Embryonic facial prominence (tissue), 1 donor: ENCODE measurements around the gene PPP1R9B.

Experiments
- DNase-seq: peaks from one replicate; pipeline ENCODE4 v3.0.0-alpha.2; 2016; ENCODE audit errors: extremely low spot score

Gene PPP1R9B

DNA sequence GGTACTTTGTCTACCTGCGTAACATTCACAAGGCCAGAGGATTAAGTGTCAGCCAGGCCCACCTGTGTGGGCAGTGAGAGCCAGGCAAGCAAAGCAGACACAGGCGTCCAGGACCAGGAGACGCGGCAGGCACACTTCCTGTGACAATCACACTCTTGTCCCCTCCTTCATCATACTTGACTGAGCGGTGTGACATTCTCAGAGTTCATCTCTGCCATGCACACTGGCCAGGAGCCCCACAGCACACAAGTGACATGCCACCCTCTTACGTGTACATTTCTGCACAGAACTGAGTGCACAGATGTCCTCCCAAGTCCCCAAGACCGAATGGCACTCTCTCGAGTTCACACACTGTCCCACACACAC, 8.7 kb downstream of the PPP1R9B start:
- no peak for DNase-seq

DNA sequence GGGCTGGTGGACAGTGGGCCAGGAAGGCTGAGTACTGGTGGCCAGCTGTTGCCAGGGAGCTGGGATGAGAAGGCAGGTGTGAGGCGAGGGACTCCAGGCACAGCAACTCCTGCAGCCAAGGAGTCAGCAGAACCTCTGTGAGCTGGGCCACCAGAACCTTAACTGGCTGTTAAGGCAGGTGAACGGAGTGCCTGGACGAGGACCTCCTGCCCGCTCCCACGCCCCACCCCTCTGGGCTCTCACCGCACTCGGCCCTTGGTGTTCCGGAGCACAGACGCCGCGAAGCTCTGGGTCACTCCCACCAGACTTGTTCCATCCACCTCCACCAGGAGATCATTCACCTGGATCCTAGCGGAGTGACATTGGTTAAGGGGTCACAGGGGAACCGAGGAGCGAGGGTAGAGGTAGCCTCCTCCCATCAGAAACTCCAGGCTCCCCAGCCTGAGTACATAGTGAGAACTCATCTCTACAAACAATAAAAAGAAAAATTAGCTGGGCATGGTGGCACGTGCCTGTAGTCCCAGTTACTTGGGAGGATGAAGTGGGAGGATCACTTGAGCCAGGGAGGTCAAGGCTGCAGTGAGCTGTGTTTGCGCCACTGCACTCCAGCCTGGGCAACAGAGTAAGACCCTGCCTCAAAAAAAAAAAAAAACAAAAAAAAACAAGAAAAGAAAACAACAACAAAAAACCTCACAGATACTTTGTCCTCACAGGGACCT, 9.3 kb downstream of the PPP1R9B start:
- no peak for DNase-seq

DNA sequence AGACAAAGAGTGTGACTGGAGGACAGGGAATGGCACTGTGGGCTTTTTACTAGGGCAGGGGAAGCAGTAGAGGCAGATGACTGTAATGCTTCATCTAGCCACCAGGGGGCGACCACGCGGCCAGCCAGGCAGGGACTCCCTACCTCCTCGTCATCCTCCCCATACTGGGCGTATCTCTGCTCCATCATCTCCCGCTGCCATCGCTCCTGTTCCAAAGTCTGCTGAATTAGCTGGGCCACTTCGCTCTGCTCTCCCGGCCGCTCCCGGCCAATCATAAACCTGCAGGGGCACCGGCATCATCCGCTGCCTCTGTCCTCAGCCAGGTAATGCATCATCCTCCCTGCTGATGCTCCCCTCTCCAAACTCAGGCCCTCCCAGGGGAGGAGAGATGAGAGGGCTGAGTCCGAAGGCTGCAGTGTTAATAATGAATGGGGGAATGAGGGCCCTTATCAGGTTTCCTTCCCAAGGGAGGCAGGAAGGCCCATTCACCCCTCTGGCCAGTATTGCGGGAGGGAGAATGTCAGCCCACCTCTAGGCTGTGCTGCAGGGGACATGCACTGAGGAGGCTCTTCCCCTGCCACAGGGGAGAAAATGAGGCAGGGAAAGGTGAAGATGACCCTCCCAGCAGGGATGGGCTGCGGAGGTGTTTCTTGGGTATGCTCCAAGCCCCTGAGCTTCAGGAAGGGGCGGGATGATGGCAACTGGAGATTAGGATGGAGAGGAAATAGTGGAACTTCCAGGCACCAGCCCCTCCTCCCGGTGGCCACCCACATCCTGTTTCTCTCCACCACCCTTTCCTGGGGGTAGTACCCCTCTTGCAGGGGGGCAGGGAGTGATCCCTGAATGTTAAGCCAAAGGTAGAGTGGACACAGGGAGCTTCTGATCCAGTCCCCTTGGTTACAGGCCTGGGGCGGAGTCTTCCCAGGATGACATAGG, 10.3 kb downstream of the PPP1R9B start:
- no peak for DNase-seq

- no peak for DNase-seq
Measured at GRCh38 chr17:50139185-50139783, 11.2 kb downstream of the PPP1R9B start.

- no peak for DNase-seq
Measured at GRCh38 chr17:50137042-50137441, 13.4 kb downstream of the PPP1R9B start.

DNA sequence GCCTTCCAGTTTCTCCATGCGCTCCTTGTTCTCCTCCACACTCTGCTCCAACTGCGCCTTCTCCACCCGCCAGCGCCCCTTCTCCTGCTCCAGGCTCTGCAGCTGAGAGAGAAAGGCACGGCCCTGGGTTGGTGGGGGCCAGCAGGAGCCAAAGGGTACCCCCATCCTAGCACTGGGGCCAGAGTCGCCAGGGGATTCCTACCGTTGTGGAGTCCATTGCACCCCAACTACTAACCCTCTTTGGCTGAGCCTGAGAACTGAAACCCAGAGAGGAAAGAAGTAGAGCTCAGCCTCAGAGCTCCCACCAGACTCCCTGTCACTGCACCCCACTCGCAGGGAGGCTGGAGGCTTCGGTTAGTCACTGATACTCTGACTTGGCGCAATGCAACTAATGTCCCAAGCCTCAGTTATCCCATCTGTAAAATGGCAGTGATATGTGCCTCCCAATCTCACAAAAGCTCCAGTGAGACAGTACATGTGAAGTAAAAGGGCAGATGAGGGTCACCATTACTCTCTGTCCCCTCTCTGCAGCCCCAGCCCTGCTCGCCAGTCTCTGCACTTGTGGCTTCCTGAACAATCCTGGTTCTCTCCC, 14.3 kb downstream of the PPP1R9B start:
- no peak for DNase-seq

- DNase-seq, result no peak
Measured at GRCh38 chr17:50135316-50136095, 15.0 kb downstream of the PPP1R9B start.

DNA sequence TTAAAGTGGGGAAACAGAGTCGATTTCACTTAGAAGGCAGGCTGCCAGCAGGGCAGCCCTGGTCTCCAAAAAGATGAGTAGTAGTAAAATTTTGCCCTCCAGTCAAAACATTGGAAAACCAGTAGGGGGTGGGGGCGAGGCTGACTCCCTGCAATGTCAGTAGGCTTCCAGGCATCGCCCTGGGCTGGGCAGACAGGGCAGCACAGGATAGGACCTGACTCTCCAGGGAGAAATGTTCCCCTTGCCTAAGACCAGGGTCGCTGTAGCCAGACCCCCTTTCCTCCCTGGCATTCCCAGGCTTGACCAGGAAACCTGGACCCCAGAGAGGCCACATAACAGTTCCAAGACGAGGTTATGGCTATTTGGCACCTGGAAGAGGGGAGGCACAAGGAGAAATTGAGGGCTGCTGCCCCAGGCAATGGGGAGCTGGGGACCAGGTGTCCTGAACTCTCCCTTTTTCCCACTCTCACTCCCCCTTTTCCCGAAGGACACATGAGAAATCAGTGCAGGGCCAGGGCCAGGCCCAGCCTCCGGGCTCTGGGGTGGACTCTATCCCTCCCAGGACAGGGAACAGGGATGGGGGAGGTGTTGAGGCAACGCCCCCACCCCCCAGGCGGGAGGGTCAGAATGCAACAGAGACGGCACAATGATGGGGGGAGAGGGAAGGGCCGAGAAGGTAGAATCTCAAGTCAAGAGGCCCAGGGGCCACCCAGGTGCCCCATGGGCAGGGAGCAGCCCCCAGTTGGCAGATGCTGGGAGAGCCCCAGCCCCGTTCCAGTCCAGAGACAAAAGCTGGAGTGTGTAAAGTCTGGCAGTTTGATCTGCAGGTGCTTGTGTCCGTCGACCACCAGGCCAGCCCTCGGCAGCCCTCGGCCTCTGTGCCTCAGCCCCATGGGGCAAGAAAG, 16.0 kb downstream of the PPP1R9B start:
- no peak for DNase-seq

DNA sequence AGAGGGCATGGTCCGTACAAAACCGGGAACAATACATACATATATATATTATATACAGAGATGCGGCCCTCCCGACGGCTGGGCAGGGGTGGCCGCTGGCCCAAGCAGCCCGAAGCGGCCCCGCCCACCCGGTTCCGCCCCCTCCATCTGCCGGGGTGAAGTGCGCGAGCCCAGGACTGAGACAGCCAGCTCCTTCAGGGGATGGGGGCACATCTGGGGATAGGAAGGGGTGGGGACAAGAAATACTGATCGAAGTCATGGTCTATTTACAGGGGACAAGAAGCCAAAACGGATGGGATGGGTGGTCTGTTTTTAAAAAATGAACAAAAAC, 16.7 kb downstream of the PPP1R9B start:
- DNase-seq, result no peak

DNA sequence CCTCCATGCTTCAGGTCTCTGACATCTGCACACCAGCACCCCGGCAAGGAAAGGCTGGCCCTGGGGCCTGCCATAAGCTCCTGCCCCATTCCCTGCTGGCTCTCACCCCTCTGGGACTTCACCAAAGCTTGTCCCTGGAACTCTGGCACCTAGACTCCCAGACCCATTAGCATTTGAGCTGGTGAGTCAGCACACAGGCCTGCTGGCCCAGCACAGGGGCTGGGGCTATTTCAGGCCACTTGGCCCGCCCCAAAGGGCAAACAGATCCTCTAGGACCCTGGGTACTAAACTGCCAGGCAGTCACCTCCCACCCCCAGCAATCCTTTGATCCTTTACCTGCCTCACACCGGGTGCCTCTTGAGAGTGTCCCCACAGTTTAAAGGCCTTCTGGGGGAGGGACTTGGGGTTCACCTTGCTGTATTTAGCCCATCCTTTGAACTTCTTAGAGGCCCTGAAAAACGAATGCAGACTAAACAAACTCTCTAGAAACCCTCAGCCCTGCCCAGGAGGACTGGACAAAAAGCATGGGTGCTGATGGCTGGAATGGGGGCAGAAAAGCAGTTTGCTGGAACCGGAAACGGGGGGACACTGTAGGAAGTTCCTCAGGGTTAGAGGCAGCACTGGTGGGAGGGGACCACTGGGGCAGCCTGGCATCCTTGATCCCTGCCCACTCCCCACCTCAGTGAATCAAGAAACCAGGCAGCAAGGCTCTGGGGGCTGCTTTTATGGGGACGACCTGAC, 17.3 kb downstream of the PPP1R9B start:
- no peak for DNase-seq

DNA sequence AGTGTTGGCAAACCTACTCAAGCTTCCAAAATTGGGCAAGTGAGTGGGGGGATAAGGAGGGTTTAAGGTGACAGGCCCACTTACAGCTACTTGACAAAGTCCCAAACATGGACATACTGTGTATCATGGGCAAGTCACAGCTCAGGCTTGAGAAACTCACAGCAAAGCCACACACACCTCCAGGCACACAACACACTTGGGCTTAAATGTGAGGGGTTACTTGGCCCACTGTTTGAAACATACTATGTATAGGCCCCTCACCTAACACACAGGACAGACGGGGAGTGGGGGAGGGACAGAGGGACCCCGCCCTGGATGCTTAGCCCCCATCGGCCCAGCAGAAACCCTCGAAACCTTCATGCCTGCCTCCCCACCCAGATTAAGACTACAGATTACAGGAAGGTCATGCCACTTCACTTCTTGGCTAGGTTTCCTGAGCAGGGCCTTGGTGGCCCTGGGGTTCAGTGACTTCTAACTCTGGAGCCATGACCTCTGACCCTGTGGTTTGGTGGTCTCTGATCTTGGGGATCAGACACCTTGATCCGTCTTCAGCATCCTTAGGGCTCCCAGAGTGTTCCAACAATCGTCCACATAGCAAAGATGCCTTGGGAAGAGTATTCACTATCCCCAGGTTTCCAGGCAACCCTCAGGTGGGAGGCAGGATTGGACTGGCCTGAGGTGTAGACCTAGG, 18.2 kb downstream of the PPP1R9B start:
- DNase-seq, result no peak

GRCh38 chr17:50130559-50131305, 19.7 kb downstream of the PPP1R9B start:
- no peak for DNase-seq

GRCh38 chr17:50129728-50130558, 20.5 kb downstream of the PPP1R9B start, which contains the start of gene SAMD14:
SAMD14 (minus strand) TSS chr17:50130160; CDS start chr17:50124959, 5,201 bp downstream.
- no peak for DNase-seq

DNA sequence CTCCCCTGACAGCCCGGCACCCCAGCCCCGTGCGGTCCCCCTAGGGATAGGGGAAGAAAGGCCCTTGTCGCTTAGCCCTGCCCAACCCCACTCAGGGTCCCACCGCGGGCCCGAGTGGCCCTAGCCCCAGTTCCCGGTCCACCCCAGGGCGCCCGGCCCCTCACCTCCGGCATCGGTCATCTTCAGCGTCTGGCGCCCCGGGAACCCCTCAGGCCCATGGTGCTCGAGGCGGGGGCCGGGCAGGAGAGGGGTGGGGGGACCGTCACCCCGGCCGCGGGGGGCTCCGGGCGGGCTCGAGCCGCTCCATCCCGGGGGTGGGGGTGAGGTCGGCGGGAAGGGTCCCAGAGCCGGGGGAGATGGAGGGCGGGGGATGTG, 21.1 kb downstream of the PPP1R9B start:
- DNase-seq, result no peak

DNA sequence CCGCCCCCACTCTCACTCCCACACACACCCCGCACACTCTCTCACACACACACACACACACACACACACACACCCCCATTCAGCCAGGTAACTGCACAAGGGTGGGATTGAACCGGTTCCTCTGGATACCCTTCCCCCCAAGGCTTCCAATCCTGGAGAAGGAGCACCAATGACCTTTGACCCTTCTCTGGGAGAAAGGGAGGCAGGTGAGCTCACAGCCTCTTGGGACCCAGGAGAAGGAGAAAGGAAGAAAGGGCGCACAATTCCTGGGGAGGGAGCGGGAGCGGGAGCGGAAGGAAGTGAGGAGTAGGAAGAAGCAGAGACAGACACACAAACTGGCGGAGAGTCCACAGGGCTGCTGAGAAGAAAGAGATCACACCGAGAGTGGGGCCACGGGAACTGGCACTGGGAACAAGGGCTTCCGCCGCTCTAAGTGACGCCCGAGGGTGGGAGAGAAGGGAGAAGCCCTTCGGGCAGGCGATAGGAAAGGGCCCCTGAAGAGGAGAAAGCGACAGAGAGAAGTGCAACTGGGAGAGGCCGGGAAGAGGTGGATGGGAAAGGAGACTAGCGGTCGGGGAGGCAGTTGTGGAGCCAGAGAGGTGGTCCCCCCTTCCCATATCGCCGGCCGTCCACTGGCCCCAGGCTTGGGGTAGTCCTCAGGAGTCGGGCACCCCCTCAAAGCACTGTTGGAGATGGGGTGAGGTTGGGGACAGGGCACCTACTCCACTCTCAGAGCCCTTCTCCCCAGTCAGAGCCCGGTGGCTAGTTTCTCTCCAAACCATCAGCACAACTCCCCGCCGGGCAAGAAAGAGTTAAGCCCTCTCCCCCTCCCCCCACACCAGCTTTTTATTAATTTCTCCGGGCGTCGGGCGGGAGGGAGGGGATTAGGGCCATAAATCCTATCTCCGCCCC, 21.8 kb downstream of the PPP1R9B start:
- no peak for DNase-seq

GRCh38 chr17:50127697-50128361, 22.6 kb downstream of the PPP1R9B start:
- DNase-seq, result no peak
